SK-N-SH (cell line): ENCODE data around the gene USP8. TPM values are rescaled to one million over a fixed set of nuclear protein-coding genes. Genes with fewer than 3 reads are reported as not detected.

Experiments
- CTCF ChIA-PET: fragments of 300-600, 350-600 bp; formaldehyde crosslinking; extraction: SDS; loops from one replicate; lab custom pipeline; 2021; lab: Yijun Ruan, JAX
- POLR2A ChIA-PET: fragments of 350-600 bp; sonication (Branson Sonifier 250); formaldehyde crosslinking; extraction: SDS; loops from one replicate; lab custom pipeline; 2020; ENCODE audit warnings: antibody characterized with exemption, inconsistent platforms; lab: Yijun Ruan, JAX
- DNase-seq: peaks from one replicate; pipeline ENCODE4 v3.0.0; 2012
- H2AFZ ChIP-seq: fragments of 200-600 bp; sonication (generic); 2 replicates; pipeline ENCODE4 v1.8.1; 2016; ENCODE audit warnings: antibody characterized with exemption, mild to moderate bottlenecking, low read depth
- H3F3A ChIP-seq: fragments of 200-600 bp; sonication (generic); replicated peaks from 2 replicates; pipeline ENCODE3; 2016; ENCODE audit warnings: antibody characterized with exemption, mild to moderate bottlenecking; ENCODE audit not compliant: insufficient read depth
- H3K27ac ChIP-seq, 2 experiments: fragments of 200-500 bp in 1 of 2; fragments of 200-600 bp in 1 of 2; sonication (Bioruptor generic) in 1 of 2; sonication (generic), shearing (Covaris generic) in 1 of 2; 2 replicates each; pipeline versions ENCODE4 v1.5.1 to v1.6.1; 2014 to 2016; ENCODE audit warnings: low read depth in 2 of 2, inconsistent platforms in 1 of 2, low read length in 1 of 2, mild to moderate bottlenecking in 1 of 2, mixed read lengths in 1 of 2
- H3K27me3 ChIP-seq: fragments of 200-600 bp; sonication (generic), shearing (Covaris generic); 2 replicates; pipeline ENCODE4 v1.6.1; 2016; ENCODE audit warnings: mixed run types; ENCODE audit not compliant: insufficient read depth
- H3K36me3 ChIP-seq, 2 experiments: fragments of 200-500 bp in 1 of 2; fragments of 200-600 bp in 1 of 2; sonication (Bioruptor generic) in 1 of 2; sonication (generic) in 1 of 2; replicated peaks in 1 of 2; 2 replicates each; pipeline versions ENCODE3 to v1.5.1; 2014 to 2016; ENCODE audit warnings: low read length in 1 of 2, mild to moderate bottlenecking in 1 of 2; ENCODE audit not compliant: insufficient read depth in 2 of 2, control insufficient read depth in 1 of 2
- H3K4me1 ChIP-seq, 2 experiments: fragments of 200-500 bp in 1 of 2; fragments of 200-600 bp in 1 of 2; sonication (Bioruptor generic) in 1 of 2; sonication (generic), shearing (Covaris generic) in 1 of 2; 2 replicates each; pipeline versions ENCODE4 v1.5.1 to v1.6.1; 2014 to 2016; ENCODE audit warnings: low read depth in 1 of 2, low read length in 1 of 2, mixed run types in 1 of 2; ENCODE audit not compliant: insufficient read depth in 2 of 2, control insufficient read depth in 1 of 2
- H3K4me2 ChIP-seq: fragments of 200-600 bp; sonication (generic), shearing (Covaris generic); 2 replicates; pipeline ENCODE4 v1.6.1; 2017; ENCODE audit warnings: mixed run types
- H3K4me3 ChIP-seq, 2 experiments: fragments of 200-500 bp in 1 of 2; fragments of 200-600 bp in 1 of 2; sonication (Bioruptor generic) in 1 of 2; sonication (generic), shearing (Covaris generic) in 1 of 2; 2 replicates each; pipeline versions ENCODE4 v1.5.1 to v1.8.1; 2014 to 2016; ENCODE audit warnings: low read depth in 2 of 2, inconsistent platforms in 1 of 2, low read length in 1 of 2, mild to moderate bottlenecking in 1 of 2, mixed read lengths in 1 of 2, moderate library complexity in 1 of 2
- H3K79me2 ChIP-seq: fragments of 200-600 bp; sonication (generic); 2 replicates; pipeline ENCODE4 v1.8.1; 2017; ENCODE audit warnings: mild to moderate bottlenecking; ENCODE audit not compliant: insufficient read depth
- H3K9ac ChIP-seq: fragments of 200-600 bp; sonication (generic); 2 replicates; pipeline ENCODE4 v1.6.1; 2017; ENCODE audit warnings: mixed run types
- H3K9me2 ChIP-seq: fragments of 200-600 bp; sonication (generic); 2 replicates; pipeline ENCODE4 v1.6.1; 2017; ENCODE audit warnings: mixed run types
- H3K9me3 ChIP-seq: fragments of 200-600 bp; sonication (generic); 2 replicates; pipeline ENCODE4 v1.6.1; 2017; ENCODE audit warnings: mixed run types, mild to moderate bottlenecking, moderate library complexity
- H4K20me1 ChIP-seq: fragments of 200-600 bp; sonication (generic); 2 replicates; pipeline ENCODE4 v1.6.1; 2017; ENCODE audit warnings: mild to moderate bottlenecking, mixed run types; ENCODE audit not compliant: insufficient read depth
- CHD2 ChIP-seq: fragments of 150-350 bp; IDR thresholded peaks from 2 replicates; pipeline ENCODE4 v1.6.1; 2018; ENCODE audit warnings: low read length; ENCODE audit not compliant: partially characterized antibody
- ELF1 ChIP-seq: IDR thresholded peaks from 2 replicates; pipeline ENCODE4 v1.4.0; 2012
- EP300 ChIP-seq, 2 experiments: IDR thresholded peaks; 2 replicates each; pipeline versions ENCODE4 v1.4.0 to v1.6.1; 2012; ENCODE audit warnings: borderline replicate concordance in 1 of 2, low read depth in 1 of 2, low read length in 1 of 2
- EZH2phosphoT487 ChIP-seq: fragments of 200-600 bp; sonication (generic); IDR thresholded peaks from 2 replicates; pipeline ENCODE4 v1.6.1; 2017; ENCODE audit warnings: low read depth, mixed run types, mild to moderate bottlenecking, antibody characterized with exemption, moderate library complexity, borderline replicate concordance
- FOXM1 ChIP-seq: IDR thresholded peaks from 2 replicates; pipeline ENCODE4 v1.4.0; 2012; ENCODE audit warnings: low read depth, mild to moderate bottlenecking
- GABPA ChIP-seq: IDR thresholded peaks from 2 replicates; pipeline ENCODE4 v1.4.0; 2012; ENCODE audit warnings: low read depth, mild to moderate bottlenecking
- GATA2 ChIP-seq: sonication (generic); formaldehyde crosslinking; IDR thresholded peaks from 2 replicates; pipeline ENCODE4 v1.5.0; 2020; ENCODE audit warnings: mild to moderate bottlenecking, missing genetic modification reagents
- MXI1 ChIP-seq: IDR thresholded peaks from 2 replicates; pipeline ENCODE4 v1.6.1; 2012; ENCODE audit warnings: mild to moderate bottlenecking, low read depth, low read length, improper control_type of control experiment
- NRF1 ChIP-seq: IDR thresholded peaks from 2 replicates; pipeline ENCODE4 v1.6.1; 2012; ENCODE audit warnings: low read depth, mild to moderate bottlenecking, low read length
- POLR2AphosphoS5 ChIP-seq: IDR thresholded peaks from 2 replicates; pipeline ENCODE4 v1.6.1; 2012; ENCODE audit warnings: low read depth, low read length
- RAD21 ChIP-seq: IDR thresholded peaks from 2 replicates; pipeline ENCODE4 v1.6.1; 2012; ENCODE audit warnings: mild to moderate bottlenecking, low read length
- RXRA ChIP-seq: IDR thresholded peaks from 2 replicates; pipeline ENCODE4 v1.4.0; 2012; ENCODE audit warnings: low read depth, mild to moderate bottlenecking, borderline replicate concordance
- SIN3A ChIP-seq: IDR thresholded peaks from 2 replicates; pipeline ENCODE4 v1.6.1; 2012; ENCODE audit warnings: low read depth, mild to moderate bottlenecking, low read length, moderate library complexity, borderline replicate concordance
- SMC3 ChIP-seq: IDR thresholded peaks from 2 replicates; pipeline ENCODE4 v1.6.1; 2012; ENCODE audit warnings: low read depth, low read length, improper control_type of control experiment
- TAF1 ChIP-seq: IDR thresholded peaks from 2 replicates; pipeline ENCODE4 v1.6.1; 2012; ENCODE audit warnings: low read depth, mild to moderate bottlenecking, low read length, moderate library complexity, borderline replicate concordance
- WGBS: methylation state at CpG from one replicate; pipeline ENCODE4 v1.1.6; 2017; ENCODE audit warnings: low lambda C conversion rate; 5-methylcytosine and 5-hydroxymethylcytosine counted together
- polyA plus RNA-seq, 3 experiments: library from polyadenylated mRNA; depleted of rRNA; stranded (reverse); fragments of >200 nt; gene quantifications; 2 replicates each; pipeline ENCODE4 v1.2.3, GENCODE V29; 2012
- TF ChIP-seq, protein P1 (sequence below): IDR thresholded peaks from 2 replicates; pipeline ENCODE4 v1.4.0; 2012; ENCODE audit warnings: low read depth
- TF ChIP-seq, protein P2 (sequence below): IDR thresholded peaks from 2 replicates; pipeline ENCODE4 v1.6.1; 2012; ENCODE audit warnings: mild to moderate bottlenecking, low read depth, low read length, moderate library complexity
- TF ChIP-seq, protein P3 (sequence below): fragments of 200-600 bp; sonication (generic); IDR thresholded peaks from 2 replicates; pipeline ENCODE4 v1.6.1; 2017; ENCODE audit warnings: antibody characterized with exemption, mild to moderate bottlenecking, moderate library complexity
- TF ChIP-seq, protein P4 (sequence below): fragments of 150-350 bp; IDR thresholded peaks from 2 replicates; pipeline ENCODE4 v1.6.1; 2017; ENCODE audit warnings: antibody characterized with exemption, low read length, low read depth, borderline replicate concordance
- TF ChIP-seq, protein P5 (sequence below): IDR thresholded peaks from 2 replicates; pipeline ENCODE4; 2012

USP8 gene
- polyA plus RNA-seq, 1 of the 3 experiments (the other 2 are of a cell fraction) = 23.4 TPM

DNA sequence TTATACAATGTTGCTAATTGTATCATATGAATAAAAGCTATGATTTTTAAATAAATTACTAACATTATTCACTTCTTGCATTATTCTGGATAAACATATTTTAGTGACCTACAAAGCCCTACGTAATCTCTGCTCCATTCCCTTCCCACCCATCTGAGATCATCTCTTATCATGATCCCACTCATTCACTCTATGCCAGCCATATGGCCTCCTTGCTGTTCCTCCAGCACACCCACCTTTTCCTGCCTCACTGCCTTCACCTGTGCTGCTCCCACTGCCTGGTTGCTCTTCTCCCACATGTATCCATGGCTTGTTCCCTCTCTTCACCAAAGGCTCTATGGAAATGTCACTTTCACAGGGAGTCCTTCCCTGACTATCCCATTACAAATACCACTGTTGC is 7.3 kb upstream of the USP8 start:
- POLR2A ChIA-PET = no interaction called here
- TF ChIP-seq, protein P1, sequence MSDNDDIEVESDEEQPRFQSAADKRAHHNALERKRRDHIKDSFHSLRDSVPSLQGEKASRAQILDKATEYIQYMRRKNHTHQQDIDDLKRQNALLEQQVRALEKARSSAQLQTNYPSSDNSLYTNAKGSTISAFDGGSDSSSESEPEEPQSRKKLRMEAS = no peak
- TF ChIP-seq, protein P2, sequence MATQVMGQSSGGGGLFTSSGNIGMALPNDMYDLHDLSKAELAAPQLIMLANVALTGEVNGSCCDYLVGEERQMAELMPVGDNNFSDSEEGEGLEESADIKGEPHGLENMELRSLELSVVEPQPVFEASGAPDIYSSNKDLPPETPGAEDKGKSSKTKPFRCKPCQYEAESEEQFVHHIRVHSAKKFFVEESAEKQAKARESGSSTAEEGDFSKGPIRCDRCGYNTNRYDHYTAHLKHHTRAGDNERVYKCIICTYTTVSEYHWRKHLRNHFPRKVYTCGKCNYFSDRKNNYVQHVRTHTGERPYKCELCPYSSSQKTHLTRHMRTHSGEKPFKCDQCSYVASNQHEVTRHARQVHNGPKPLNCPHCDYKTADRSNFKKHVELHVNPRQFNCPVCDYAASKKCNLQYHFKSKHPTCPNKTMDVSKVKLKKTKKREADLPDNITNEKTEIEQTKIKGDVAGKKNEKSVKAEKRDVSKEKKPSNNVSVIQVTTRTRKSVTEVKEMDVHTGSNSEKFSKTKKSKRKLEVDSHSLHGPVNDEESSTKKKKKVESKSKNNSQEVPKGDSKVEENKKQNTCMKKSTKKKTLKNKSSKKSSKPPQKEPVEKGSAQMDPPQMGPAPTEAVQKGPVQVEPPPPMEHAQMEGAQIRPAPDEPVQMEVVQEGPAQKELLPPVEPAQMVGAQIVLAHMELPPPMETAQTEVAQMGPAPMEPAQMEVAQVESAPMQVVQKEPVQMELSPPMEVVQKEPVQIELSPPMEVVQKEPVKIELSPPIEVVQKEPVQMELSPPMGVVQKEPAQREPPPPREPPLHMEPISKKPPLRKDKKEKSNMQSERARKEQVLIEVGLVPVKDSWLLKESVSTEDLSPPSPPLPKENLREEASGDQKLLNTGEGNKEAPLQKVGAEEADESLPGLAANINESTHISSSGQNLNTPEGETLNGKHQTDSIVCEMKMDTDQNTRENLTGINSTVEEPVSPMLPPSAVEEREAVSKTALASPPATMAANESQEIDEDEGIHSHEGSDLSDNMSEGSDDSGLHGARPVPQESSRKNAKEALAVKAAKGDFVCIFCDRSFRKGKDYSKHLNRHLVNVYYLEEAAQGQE = no peak
- TF ChIP-seq CHD2 (no peak), EZH2phosphoT487 (no peak), GATA2 (CRISPR knock-in tag) (no peak), POLR2AphosphoS5 (no peak), FOXM1 (no peak), SIN3A (no peak)
- TF ChIP-seq, all 33 proteins: peak for 0
- CTCF ChIA-PET = no interaction called here
- Histone ChIP-seq H3K9ac (no peak overlapping the region), H3F3A (no peaks in the 10 kb centered on the region), H3K27me3 (no peaks in the 10 kb centered on the region), H4K20me1 (no peaks in the 10 kb centered on the region), H3K36me3 (no peaks in the 10 kb centered on the region), H3K79me2 (no peaks in the 10 kb centered on the region), H3K9me3 (no peaks in the 10 kb centered on the region), H3K4me2 (no peak overlapping the region), H3K27ac (no peak overlapping the region), H2AFZ (no peak overlapping the region), H3K4me3 (no peak overlapping the region), H3K9me2 (no peaks in the 10 kb centered on the region), H3K4me1 (no peaks in the 10 kb centered on the region; a peak in 1 of 4 replicates)
- 91% methylated on average over 1 of the region's 1 CpG for WGBS
- no peak for DNase-seq

DNA sequence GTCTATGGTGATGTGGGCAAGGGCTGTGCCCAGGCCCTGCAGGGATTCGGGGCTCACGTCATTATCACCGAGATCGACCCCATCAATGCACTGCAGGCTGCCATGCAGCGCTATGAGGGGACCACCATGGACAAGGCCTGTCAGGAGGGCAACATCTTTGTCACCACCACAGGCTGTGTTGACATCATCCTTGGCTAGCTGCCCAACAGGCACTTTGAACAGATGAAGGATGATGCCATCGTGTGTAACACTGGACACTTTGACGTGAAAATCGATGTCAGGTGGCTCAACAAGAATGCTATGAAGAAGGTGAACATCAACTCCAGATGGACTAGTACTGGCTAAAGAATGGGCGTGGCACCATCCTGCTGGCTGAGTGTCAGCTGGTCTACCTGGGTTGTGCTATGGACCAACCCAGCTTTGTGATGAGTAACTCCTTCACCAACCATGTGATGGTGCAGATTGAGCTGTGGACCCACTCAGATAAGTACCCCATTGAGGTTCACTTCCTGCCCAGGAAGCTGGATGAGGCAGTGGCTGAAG is 6.1 kb upstream of the USP8 start:
- Histone ChIP-seq H3K4me3 (no peak overlapping the region), H3F3A (no peaks in the 10 kb centered on the region), H3K27ac (no peak overlapping the region), H3K9me2 (no peaks in the 10 kb centered on the region), H3K79me2 (no peaks in the 10 kb centered on the region), H3K36me3 (no peaks in the 10 kb centered on the region), H2AFZ (no peak overlapping the region), H3K27me3 (no peaks in the 10 kb centered on the region), H3K4me2 (no peak overlapping the region), H3K9me3 (no peaks in the 10 kb centered on the region), H3K9ac (no peak overlapping the region), H3K4me1 (no peaks in the 10 kb centered on the region; a peak in 1 of 4 replicates), H4K20me1 (no peaks in the 10 kb centered on the region)
- POLR2A ChIA-PET = interaction anchor here (0.6 kb wide), 1 partner anchor 199 kb away, joined by 4 read pairs; no protein-coding TSS in a partner anchor
- 54% methylated on average over 4 of the region's 9 CpGs for WGBS
- CTCF ChIA-PET = no interaction called here
- no peak for DNase-seq
- TF ChIP-seq, protein P1 = no peak
- no peak for TF ChIP-seq SMC3
- TF ChIP-seq EP300 (IDR thresholded peaks at IDR 0.05; ENCODE audit: borderline replicate concordance in 1 of 2, low read depth in 1 of 2, low read length in 1 of 2) = no peak
- TF ChIP-seq, protein P3, sequence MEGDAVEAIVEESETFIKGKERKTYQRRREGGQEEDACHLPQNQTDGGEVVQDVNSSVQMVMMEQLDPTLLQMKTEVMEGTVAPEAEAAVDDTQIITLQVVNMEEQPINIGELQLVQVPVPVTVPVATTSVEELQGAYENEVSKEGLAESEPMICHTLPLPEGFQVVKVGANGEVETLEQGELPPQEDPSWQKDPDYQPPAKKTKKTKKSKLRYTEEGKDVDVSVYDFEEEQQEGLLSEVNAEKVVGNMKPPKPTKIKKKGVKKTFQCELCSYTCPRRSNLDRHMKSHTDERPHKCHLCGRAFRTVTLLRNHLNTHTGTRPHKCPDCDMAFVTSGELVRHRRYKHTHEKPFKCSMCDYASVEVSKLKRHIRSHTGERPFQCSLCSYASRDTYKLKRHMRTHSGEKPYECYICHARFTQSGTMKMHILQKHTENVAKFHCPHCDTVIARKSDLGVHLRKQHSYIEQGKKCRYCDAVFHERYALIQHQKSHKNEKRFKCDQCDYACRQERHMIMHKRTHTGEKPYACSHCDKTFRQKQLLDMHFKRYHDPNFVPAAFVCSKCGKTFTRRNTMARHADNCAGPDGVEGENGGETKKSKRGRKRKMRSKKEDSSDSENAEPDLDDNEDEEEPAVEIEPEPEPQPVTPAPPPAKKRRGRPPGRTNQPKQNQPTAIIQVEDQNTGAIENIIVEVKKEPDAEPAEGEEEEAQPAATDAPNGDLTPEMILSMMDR = no peak
- no peak for TF ChIP-seq EZH2phosphoT487
- TF ChIP-seq TAF1 = no peak
- TF ChIP-seq MXI1 = no peak
- TF ChIP-seq RXRA = no peak
- no peak for TF ChIP-seq ELF1
- no peak for TF ChIP-seq RAD21
- TF ChIP-seq, protein P4, sequence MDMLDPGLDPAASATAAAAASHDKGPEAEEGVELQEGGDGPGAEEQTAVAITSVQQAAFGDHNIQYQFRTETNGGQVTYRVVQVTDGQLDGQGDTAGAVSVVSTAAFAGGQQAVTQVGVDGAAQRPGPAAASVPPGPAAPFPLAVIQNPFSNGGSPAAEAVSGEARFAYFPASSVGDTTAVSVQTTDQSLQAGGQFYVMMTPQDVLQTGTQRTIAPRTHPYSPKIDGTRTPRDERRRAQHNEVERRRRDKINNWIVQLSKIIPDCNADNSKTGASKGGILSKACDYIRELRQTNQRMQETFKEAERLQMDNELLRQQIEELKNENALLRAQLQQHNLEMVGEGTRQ = no peak
- TF ChIP-seq GABPA = no peak
- TF ChIP-seq, protein P5, sequence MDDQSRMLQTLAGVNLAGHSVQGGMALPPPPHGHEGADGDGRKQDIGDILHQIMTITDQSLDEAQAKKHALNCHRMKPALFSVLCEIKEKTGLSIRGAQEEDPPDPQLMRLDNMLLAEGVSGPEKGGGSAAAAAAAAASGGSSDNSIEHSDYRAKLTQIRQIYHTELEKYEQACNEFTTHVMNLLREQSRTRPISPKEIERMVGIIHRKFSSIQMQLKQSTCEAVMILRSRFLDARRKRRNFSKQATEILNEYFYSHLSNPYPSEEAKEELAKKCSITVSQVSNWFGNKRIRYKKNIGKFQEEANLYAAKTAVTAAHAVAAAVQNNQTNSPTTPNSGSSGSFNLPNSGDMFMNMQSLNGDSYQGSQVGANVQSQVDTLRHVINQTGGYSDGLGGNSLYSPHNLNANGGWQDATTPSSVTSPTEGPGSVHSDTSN = no peak
- TF ChIP-seq SIN3A = no peak
- no peak for TF ChIP-seq NRF1
